HEK293 (cell line): ENCODE measurements around the gene IZUMO1.

Source experiments
- CTCF ChIA-PET: fragments of 350-600 bp; formaldehyde crosslinking; extraction: SDS; loops from one replicate; lab custom pipeline; 2021; ENCODE audit warnings: antibody characterized with exemption; lab: Yijun Ruan, JAX
- POLR2A ChIA-PET: fragments of 300-600 bp; formaldehyde crosslinking; extraction: SDS; loops from one replicate; lab custom pipeline; 2020; ENCODE audit warnings: antibody characterized with exemption, inconsistent platforms; lab: Yijun Ruan, JAX
- H3K27ac ChIP-seq: fragments of 200-500 bp; sonication (Bioruptor generic); 2 replicates; pipeline ENCODE4 v1.5.1; 2014; ENCODE audit warnings: low read depth, low read length, control low read depth, inconsistent platforms; ENCODE audit errors: extremely low read depth
- H3K36me3 ChIP-seq, 2 experiments: fragments of 200-500 bp in 1 of 2; sonication (Bioruptor generic) in 1 of 2; 1 replicate in 1 of 2; 2 replicates in 1 of 2; pipeline ENCODE4 v1.5.1; 2014 to 2017; ENCODE audit warnings: inconsistent platforms in 2 of 2, low read length in 2 of 2; ENCODE audit not compliant: control insufficient read depth in 2 of 2, insufficient read depth in 1 of 2
- H3K4me1 ChIP-seq: fragments of 200-500 bp; sonication (Bioruptor generic); 2 replicates; pipeline ENCODE4 v1.5.1; 2014; ENCODE audit warnings: mild to moderate bottlenecking, low read length, inconsistent platforms; ENCODE audit not compliant: control insufficient read depth, insufficient read depth
- H3K4me3 ChIP-seq: 2 replicates; pipeline ENCODE4 v1.5.1; 2011; ENCODE audit warnings: low read depth, mild to moderate bottlenecking, control low read depth, low read length, moderate library complexity
- H3K9me3 ChIP-seq: fragments of 200-500 bp; sonication (Bioruptor generic); 2 replicates; pipeline ENCODE4 v1.5.1; 2014; ENCODE audit warnings: low read depth, low read length, inconsistent platforms; ENCODE audit not compliant: control insufficient read depth, insufficient read depth
- FEZF1 ChIP-seq: fragments of 450-650 bp; formaldehyde crosslinking; IDR thresholded peaks from 2 replicates; pipeline ENCODE4 v1.5.1; 2016; ENCODE audit warnings: missing biosample characterization, missing genetic modification characterization
- GLIS1 ChIP-seq: fragments of 450-650 bp; formaldehyde crosslinking; IDR thresholded peaks from 2 replicates; pipeline ENCODE4 v1.5.1; 2016; ENCODE audit warnings: missing biosample characterization, missing genetic modification characterization
- KLF1 ChIP-seq: fragments of 450-650 bp; formaldehyde crosslinking; IDR thresholded peaks from 2 replicates; pipeline ENCODE4 v1.5.1; 2016; ENCODE audit warnings: missing biosample characterization, missing genetic modification characterization
- KLF10 ChIP-seq: fragments of 450-650 bp; IDR thresholded peaks from 2 replicates; pipeline ENCODE4 v1.5.1; 2018; ENCODE audit warnings: missing biosample characterization, mild to moderate bottlenecking, missing genetic modification characterization
- KLF16 ChIP-seq: fragments of 450-650 bp; formaldehyde crosslinking; IDR thresholded peaks from 2 replicates; pipeline ENCODE4 v1.5.1; 2017; ENCODE audit warnings: missing biosample characterization, missing genetic modification characterization
- KLF8 ChIP-seq: fragments of 450-650 bp; formaldehyde crosslinking; IDR thresholded peaks from 2 replicates; pipeline ENCODE4 v1.5.1; 2016; ENCODE audit warnings: missing biosample characterization, missing genetic modification characterization
- KLF9 ChIP-seq: fragments of 450-650 bp; formaldehyde crosslinking; IDR thresholded peaks from 2 replicates; pipeline ENCODE4 v1.5.1; 2016; ENCODE audit warnings: missing biosample characterization, missing genetic modification characterization, low read depth
- OSR2 ChIP-seq: fragments of 450-650 bp; formaldehyde crosslinking; IDR thresholded peaks from 2 replicates; pipeline ENCODE4 v1.5.1; 2016; ENCODE audit warnings: missing biosample characterization, missing genetic modification characterization
- SP2 ChIP-seq: fragments of 450-650 bp; formaldehyde crosslinking; IDR thresholded peaks from 2 replicates; pipeline ENCODE4 v1.5.1; 2016; ENCODE audit warnings: missing biosample characterization, missing genetic modification characterization
- SP3 ChIP-seq: fragments of 450-650 bp; formaldehyde crosslinking; IDR thresholded peaks from 2 replicates; pipeline ENCODE4 v1.5.1; 2016; ENCODE audit warnings: missing biosample characterization, missing genetic modification characterization
- ZFP3 ChIP-seq: fragments of 450-650 bp; formaldehyde crosslinking; IDR thresholded peaks from 2 replicates; pipeline ENCODE4 v1.5.1; 2016; ENCODE audit warnings: low read depth, missing biosample characterization, missing genetic modification characterization
- ZFP69B ChIP-seq: fragments of 450-650 bp; formaldehyde crosslinking; IDR thresholded peaks from 2 replicates; pipeline ENCODE4 v1.5.1; 2016; ENCODE audit warnings: missing biosample characterization, missing genetic modification characterization
- ZNF114 ChIP-seq: fragments of 450-650 bp; formaldehyde crosslinking; IDR thresholded peaks from 2 replicates; pipeline ENCODE4 v1.5.0; 2017; ENCODE audit warnings: missing biosample characterization, missing genetic modification characterization
- ZNF132 ChIP-seq: fragments of 450-650 bp; formaldehyde crosslinking; IDR thresholded peaks from 2 replicates; pipeline ENCODE4 v1.5.1; 2017; ENCODE audit warnings: missing biosample characterization, missing genetic modification characterization, borderline replicate concordance
- ZNF169 ChIP-seq: fragments of 450-650 bp; formaldehyde crosslinking; IDR thresholded peaks from 2 replicates; pipeline ENCODE4 v1.5.1; 2016; ENCODE audit warnings: missing biosample characterization, missing genetic modification characterization
- ZNF221 ChIP-seq: fragments of 450-650 bp; formaldehyde crosslinking; IDR thresholded peaks from 2 replicates; pipeline ENCODE4 v1.5.1; 2017; ENCODE audit warnings: missing biosample characterization, missing genetic modification characterization, borderline replicate concordance
- ZNF292 ChIP-seq: fragments of 450-650 bp; formaldehyde crosslinking; IDR thresholded peaks from 2 replicates; pipeline ENCODE4 v1.5.1; 2016; ENCODE audit warnings: low read depth, missing biosample characterization, missing genetic modification characterization, borderline replicate concordance
- ZNF341 ChIP-seq: fragments of 450-650 bp; formaldehyde crosslinking; IDR thresholded peaks from 2 replicates; pipeline ENCODE4; 2016; ENCODE audit warnings: low read depth, missing biosample characterization, missing genetic modification characterization
- ZNF510 ChIP-seq: fragments of 450-650 bp; formaldehyde crosslinking; IDR thresholded peaks from 2 replicates; pipeline ENCODE4 v1.5.1; 2018; ENCODE audit warnings: mild to moderate bottlenecking, missing genetic modification characterization, missing biosample characterization; ENCODE audit not compliant: insufficient replicate concordance
- ZNF560 ChIP-seq: fragments of 450-650 bp; formaldehyde crosslinking; IDR thresholded peaks from 2 replicates; pipeline ENCODE4 v1.5.1; 2017; ENCODE audit warnings: missing biosample characterization, missing genetic modification characterization, borderline replicate concordance
- ZNF707 ChIP-seq: fragments of 450-650 bp; formaldehyde crosslinking; IDR thresholded peaks from 2 replicates; pipeline ENCODE4 v1.5.1; 2016; ENCODE audit warnings: missing biosample characterization, missing genetic modification characterization
- TF ChIP-seq, protein P1 (sequence below): fragments of 450-650 bp; formaldehyde crosslinking; IDR thresholded peaks from 2 replicates; pipeline ENCODE4 v1.5.1; 2016; ENCODE audit warnings: missing biosample characterization, missing genetic modification characterization
- TF ChIP-seq, protein P2 (sequence below): fragments of 450-650 bp; formaldehyde crosslinking; IDR thresholded peaks from 2 replicates; pipeline ENCODE4 v1.5.1; 2016; ENCODE audit warnings: missing biosample characterization, missing genetic modification characterization
- TF ChIP-seq, protein P3 (sequence below): fragments of 450-650 bp; formaldehyde crosslinking; IDR thresholded peaks from 2 replicates; pipeline ENCODE4 v1.5.1; 2016; ENCODE audit warnings: missing biosample characterization, missing genetic modification characterization
- TF ChIP-seq, protein P4 (sequence below): fragments of 450-650 bp; formaldehyde crosslinking; IDR thresholded peaks from 2 replicates; pipeline ENCODE4 v1.5.1; 2016; ENCODE audit warnings: missing biosample characterization, missing genetic modification characterization

The IZUMO1 gene

DNA sequence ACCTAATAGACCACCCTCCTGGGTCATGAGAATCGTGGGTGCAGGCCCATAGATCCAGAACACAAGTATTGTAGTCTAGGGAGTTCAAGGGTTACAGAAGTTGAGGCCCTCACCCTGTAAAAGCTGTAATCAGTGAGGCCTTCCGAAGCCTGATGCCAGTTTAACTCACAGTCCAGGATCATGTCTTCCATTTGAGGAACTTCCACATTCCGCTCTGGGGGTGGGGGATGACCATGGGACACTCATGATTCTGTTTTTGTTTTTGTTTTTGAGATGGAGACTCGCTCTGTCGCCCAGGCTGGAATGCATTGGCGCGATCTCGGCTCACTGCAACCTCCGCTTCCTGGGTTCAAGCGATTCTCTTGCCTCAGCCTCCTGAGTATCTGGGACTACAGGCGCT, 4.6 kb downstream of the IZUMO1 start (continued):
- TF ChIP-seq ZFP69B (no peak), GLIS1 (tag by site-specific recombination) (no peak), SP2 (tag by site-specific recombination) (no peak), ZNF114 (tag by site-specific recombination) (no peak), FEZF1 (tag by site-specific recombination) (no peak)
- TF ChIP-seq, protein P1, sequence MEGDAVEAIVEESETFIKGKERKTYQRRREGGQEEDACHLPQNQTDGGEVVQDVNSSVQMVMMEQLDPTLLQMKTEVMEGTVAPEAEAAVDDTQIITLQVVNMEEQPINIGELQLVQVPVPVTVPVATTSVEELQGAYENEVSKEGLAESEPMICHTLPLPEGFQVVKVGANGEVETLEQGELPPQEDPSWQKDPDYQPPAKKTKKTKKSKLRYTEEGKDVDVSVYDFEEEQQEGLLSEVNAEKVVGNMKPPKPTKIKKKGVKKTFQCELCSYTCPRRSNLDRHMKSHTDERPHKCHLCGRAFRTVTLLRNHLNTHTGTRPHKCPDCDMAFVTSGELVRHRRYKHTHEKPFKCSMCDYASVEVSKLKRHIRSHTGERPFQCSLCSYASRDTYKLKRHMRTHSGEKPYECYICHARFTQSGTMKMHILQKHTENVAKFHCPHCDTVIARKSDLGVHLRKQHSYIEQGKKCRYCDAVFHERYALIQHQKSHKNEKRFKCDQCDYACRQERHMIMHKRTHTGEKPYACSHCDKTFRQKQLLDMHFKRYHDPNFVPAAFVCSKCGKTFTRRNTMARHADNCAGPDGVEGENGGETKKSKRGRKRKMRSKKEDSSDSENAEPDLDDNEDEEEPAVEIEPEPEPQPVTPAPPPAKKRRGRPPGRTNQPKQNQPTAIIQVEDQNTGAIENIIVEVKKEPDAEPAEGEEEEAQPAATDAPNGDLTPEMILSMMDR (tag by site-specific recombination): no peak

DNA sequence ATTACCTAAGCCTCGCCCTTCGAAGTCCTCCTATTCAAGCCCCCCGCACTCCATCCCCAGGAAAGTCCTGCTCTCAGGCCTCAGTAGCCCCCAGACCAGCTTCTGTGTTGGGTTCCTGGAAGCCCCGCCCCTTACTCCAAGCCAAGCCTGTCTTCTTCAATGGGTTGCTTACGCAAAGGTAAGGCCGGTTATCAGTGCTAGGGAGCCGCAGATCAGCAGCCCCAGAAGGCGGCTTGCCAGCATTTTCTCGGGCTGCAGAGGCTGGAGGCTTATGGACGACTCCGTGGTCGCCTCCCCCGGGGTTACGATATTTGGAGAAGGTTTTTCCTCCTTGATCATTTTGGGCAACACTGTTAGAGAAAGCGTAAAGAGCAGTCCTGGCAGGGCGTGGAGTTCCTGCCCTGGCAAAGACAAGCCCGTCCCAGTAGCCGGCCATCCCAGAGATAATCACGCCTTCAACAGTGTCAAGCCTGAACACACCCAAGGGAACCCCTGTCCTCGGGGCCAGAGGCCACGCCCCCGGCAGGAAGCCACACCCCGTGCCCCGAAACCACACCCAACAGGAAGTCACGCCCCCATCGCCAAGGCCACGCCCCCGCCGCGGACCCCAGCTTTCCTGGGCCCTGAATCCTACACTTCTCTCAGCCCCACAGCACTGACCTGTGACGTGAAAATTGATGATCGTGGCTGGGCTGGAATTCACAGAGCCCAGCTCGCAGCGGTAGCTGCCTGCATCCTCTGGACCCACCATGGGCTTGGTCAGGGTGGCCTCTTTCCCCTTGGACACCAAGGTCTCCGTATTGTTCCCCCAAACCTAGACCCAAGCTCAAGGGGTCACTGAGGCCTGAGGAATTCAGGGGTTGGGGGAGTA, 5.3 kb downstream of the IZUMO1 start:
- H3K9me3 ChIP-seq: no peaks in the 10 kb centered on the region
- no peak overlapping the region for H3K4me3 ChIP-seq
- ChIA-PET CTCF (interaction anchor here (0.7 kb wide), 1 partner anchor 258 kb away, joined by 3 read pairs; no protein-coding TSS in a partner anchor), POLR2A (no interaction called here)
- peak; percentile 58; the same call in 1 of the 2 replicates for TF ChIP-seq KLF10
- TF ChIP-seq ZNF510 (tag by site-specific recombination): no peak
- peak; percentile 80 for TF ChIP-seq KLF8 (tag by site-specific recombination)
- peak; percentile 76 for TF ChIP-seq SP3 (tag by site-specific recombination)
- peak; percentile 97 for TF ChIP-seq KLF9 (tag by site-specific recombination)
- TF ChIP-seq KLF1: peak; percentile 94
- TF ChIP-seq SP2 (tag by site-specific recombination): peak; percentile 53
- peak; percentile 65; the same call in 1 of the 2 replicates for TF ChIP-seq OSR2 (tag by site-specific recombination)
- no peak for TF ChIP-seq KLF16 (tag by site-specific recombination)
- TF ChIP-seq ZNF707 (tag by site-specific recombination): 0 out of 2 replicates have a peak, but pooled peaks have one; percentile 13
- no peak for TF ChIP-seq ZNF560 (tag by site-specific recombination)
- TF ChIP-seq ZNF292 (tag by site-specific recombination): no peak
- 0 out of 2 replicates have a peak overlapping the region, but pooled peaks have one; percentile 12 for H3K27ac ChIP-seq
- no peaks in the 10 kb centered on the region for H3K36me3 ChIP-seq
- H3K4me1 ChIP-seq: peaks cover 5% of the 10 kb centered on the region

DNA sequence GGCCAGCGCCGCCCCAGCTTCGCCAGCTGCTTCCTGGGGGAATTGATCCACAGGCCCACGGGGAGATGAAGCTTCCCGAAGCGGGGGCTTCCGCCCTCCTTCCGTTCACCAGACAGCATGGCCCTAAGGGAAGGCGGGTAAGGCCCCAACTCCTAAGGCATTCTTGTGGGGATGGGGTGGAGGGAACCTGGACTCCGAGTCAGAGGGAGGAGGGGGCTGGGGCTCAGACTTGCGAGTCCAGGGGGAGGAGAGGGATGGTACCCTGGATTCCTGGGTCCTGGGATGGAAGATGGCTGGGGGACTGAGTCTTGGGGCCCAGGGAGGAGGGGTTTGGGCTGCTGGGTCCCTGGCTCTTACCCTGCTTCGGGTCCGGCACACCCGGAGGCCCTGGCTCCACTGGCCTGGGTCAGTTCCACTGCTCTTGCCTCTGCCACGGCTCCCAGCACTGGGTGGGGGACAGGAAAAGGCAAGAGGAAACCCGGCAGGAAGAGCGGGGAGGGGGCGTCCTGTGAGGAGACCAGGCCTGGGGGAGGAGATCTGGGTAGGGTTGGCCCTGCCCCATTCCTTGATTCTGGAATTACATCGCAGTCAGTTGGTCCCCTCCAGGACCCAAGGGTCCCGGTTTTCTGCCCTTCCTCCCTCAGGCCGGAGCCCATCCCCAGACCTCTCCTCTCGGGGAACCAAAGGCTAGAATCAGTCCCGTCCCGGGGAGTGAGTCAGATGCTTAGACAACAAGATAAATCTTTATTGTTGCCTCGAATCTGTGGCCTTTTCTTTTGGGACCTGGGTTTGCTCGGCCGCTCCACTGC, 6.3 kb downstream of the IZUMO1 start, which contains the start of gene RASIP1:
Gene RASIP1, minus strand, starts transcription at position 447 of the 809 bp plus-strand sequence. Its CDS starts 328 bp downstream, at position 119.
- Histone ChIP-seq H3K27ac (peak within 1 kb of the TSS; percentile 77; the same call in 1 of the 2 replicates), H3K4me1 (peaks cover 5% of the 10 kb centered on the region), H3K36me3 (no peaks in the 10 kb centered on the region), H3K9me3 (no peaks in the 10 kb centered on the region), H3K4me3 (peak within 1 kb of the TSS; percentile 36)
- CTCF ChIA-PET: interaction anchor here (0.7 to 2.1 kb wide), 3 partner anchors 27 to 65 kb away, joined by 3 to 31 read pairs (median 11); no protein-coding TSS in a partner anchor
- TF ChIP-seq ZNF169 (tag by site-specific recombination): no peak
- no peak for TF ChIP-seq ZNF510 (tag by site-specific recombination)
- TF ChIP-seq, protein P2, sequence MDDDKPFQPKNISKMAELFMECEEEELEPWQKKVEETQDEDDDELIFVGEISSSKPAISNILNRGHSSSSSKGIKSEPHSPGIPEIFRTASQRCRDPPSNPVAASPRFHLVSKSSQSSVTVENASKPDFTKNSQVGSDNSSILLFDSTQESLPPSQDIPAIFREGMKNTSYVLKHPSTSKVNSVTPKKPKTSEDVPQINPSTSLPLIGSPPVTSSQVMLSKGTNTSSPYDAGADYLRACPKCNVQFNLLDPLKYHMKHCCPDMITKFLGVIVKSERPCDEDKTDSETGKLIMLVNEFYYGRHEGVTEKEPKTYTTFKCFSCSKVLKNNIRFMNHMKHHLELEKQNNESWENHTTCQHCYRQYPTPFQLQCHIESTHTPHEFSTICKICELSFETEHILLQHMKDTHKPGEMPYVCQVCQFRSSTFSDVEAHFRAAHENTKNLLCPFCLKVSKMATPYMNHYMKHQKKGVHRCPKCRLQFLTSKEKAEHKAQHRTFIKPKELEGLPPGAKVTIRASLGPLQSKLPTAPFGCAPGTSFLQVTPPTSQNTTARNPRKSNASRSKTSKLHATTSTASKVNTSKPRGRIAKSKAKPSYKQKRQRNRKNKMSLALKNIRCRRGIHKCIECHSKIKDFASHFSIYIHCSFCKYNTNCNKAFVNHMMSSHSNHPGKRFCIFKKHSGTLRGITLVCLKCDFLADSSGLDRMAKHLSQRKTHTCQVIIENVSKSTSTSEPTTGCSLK (tag by site-specific recombination): no peak
- TF ChIP-seq, protein P3, sequence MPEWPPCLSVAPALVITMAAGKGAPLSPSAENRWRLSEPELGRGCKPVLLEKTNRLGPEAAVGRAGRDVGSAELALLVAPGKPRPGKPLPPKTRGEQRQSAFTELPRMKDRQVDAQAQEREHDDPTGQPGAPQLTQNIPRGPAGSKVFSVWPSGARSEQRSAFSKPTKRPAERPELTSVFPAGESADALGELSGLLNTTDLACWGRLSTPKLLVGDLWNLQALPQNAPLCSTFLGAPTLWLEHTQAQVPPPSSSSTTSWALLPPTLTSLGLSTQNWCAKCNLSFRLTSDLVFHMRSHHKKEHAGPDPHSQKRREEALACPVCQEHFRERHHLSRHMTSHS (tag by site-specific recombination): no peak
- no peak for TF ChIP-seq ZNF132 (tag by site-specific recombination)
- TF ChIP-seq ZNF221 (tag by site-specific recombination): no peak
- TF ChIP-seq ZNF341: no peak
- no peak for TF ChIP-seq ZFP3
- TF ChIP-seq, protein P4, sequence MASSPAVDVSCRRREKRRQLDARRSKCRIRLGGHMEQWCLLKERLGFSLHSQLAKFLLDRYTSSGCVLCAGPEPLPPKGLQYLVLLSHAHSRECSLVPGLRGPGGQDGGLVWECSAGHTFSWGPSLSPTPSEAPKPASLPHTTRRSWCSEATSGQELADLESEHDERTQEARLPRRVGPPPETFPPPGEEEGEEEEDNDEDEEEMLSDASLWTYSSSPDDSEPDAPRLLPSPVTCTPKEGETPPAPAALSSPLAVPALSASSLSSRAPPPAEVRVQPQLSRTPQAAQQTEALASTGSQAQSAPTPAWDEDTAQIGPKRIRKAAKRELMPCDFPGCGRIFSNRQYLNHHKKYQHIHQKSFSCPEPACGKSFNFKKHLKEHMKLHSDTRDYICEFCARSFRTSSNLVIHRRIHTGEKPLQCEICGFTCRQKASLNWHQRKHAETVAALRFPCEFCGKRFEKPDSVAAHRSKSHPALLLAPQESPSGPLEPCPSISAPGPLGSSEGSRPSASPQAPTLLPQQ (tag by site-specific recombination): no peak
- POLR2A ChIA-PET: interaction anchor here (2.6 kb wide), 1 partner anchor 95 kb away, joined by 10 read pairs; the partner anchor contains the start of gene CA11
